ENCODE results near the gene PGAP6. TPM values are rescaled to one million over a fixed set of nuclear protein-coding genes. Genes with fewer than 3 reads are reported as not detected.

PGAP6 gene
- polyA plus RNA-seq, 1 of the 3 experiments (the other 2 are of a cell fraction), result 133 TPM

- Histone ChIP-seq H3K27ac (ENCODE audit: low read depth in 2 of 2, low read length in 1 of 2) (peak overlapping the region in 1 of 2 experiments; percentile 18; a peak in 1 of 4 replicates), H3K4me1 (ENCODE audit: control insufficient read depth in 1 of 2, insufficient read depth in 2 of 2, low read depth in 1 of 2, low read length in 1 of 2) (peaks cover 0 to 9% of the 10 kb centered on the region in 2 experiments; a peak in 2 of 4 replicates), H3K4me2 (no peak overlapping the region), H3K9me3 (no peaks in the 10 kb centered on the region), H4K20me1 (ENCODE audit: insufficient read depth) (peaks cover 84% of the 10 kb centered on the region), H3K4me3 (ENCODE audit: low read depth in 2 of 2, low read length in 1 of 2) (no peak overlapping the region), H3K36me3 (replicated peaks in 1 of 2; ENCODE audit: control insufficient read depth in 1 of 2, insufficient read depth in 2 of 2, low read length in 1 of 2) (peaks cover 15 to 26% of the 10 kb centered on the region in 2 experiments), H3K9ac (no peak overlapping the region), H2AFZ (ENCODE audit: low read depth) (no peak overlapping the region), H3K27me3 (ENCODE audit: insufficient read depth) (no peaks in the 10 kb centered on the region), H3F3A (replicated peaks; ENCODE audit: insufficient read depth) (no peaks in the 10 kb centered on the region), H3K79me2 (ENCODE audit: insufficient read depth) (peaks cover 90% of the 10 kb centered on the region), H3K9me2 (no peaks in the 10 kb centered on the region)
- CTCF ChIA-PET, result interaction anchor here (2.7 kb wide), 1 partner anchor 166 kb away, joined by 8 read pairs; the partner anchor contains the start of gene HBQ1
- DNase-seq, result no peak
- peak; percentile 31 for TF ChIP-seq FOSL2 (IDR thresholded peaks at IDR 0.05; ENCODE audit: borderline replicate concordance, low read depth)
- no peak for TF ChIP-seq MEF2A (IDR thresholded peaks at IDR 0.05; ENCODE audit: borderline replicate concordance, low read depth)
- POLR2A ChIA-PET, result no interaction called here
- 83% methylated on average over 11 of the region's 15 CpGs for WGBS (ENCODE audit: low lambda C conversion rate)
Observed at GRCh38 chr16:346587-346986, 35.2 kb downstream of the PGAP6 start.

GRCh38 chr16:345772-346171 is 36.0 kb downstream of the PGAP6 start:
- H2AFZ ChIP-seq (ENCODE audit: low read depth), result no peak overlapping the region
- CTCF ChIA-PET, result interaction anchor here (2.7 kb wide), 1 partner anchor 165 kb away, joined by 8 read pairs; the partner anchor contains the start of gene HBQ1
- no peaks in the 10 kb centered on the region for H3K9me2 ChIP-seq
- H3K4me1 ChIP-seq (ENCODE audit: control insufficient read depth in 1 of 2, insufficient read depth in 2 of 2, low read depth in 1 of 2, low read length in 1 of 2), result peaks cover 0 to 9% of the 10 kb centered on the region in 2 experiments; a peak in 1 of 4 replicates
- POLR2A ChIA-PET, result interaction anchor here (0.6 kb wide), 1 partner anchor 146 kb away, joined by 6 read pairs; no protein-coding TSS in a partner anchor
- peaks cover 84% of the 10 kb centered on the region for H4K20me1 ChIP-seq (ENCODE audit: insufficient read depth)
- H3F3A ChIP-seq (replicated peaks; ENCODE audit: insufficient read depth), result no peaks in the 10 kb centered on the region
- peak overlapping the region in 1 of 2 experiments; percentile 18; a peak in 1 of 4 replicates for H3K27ac ChIP-seq (ENCODE audit: low read depth in 2 of 2, low read length in 1 of 2)
- no peaks in the 10 kb centered on the region for H3K27me3 ChIP-seq (ENCODE audit: insufficient read depth)
- H3K4me3 ChIP-seq (ENCODE audit: low read depth in 2 of 2, low read length in 1 of 2), result no peak overlapping the region
- H3K79me2 ChIP-seq (ENCODE audit: insufficient read depth), result peaks cover 88% of the 10 kb centered on the region
- 93% methylated on average over 11 of the region's 11 CpGs for WGBS (ENCODE audit: low lambda C conversion rate)
- no peaks in the 10 kb centered on the region for H3K9me3 ChIP-seq
- DNase-seq, result no peak
- H3K36me3 ChIP-seq (replicated peaks in 1 of 2; ENCODE audit: control insufficient read depth in 1 of 2, insufficient read depth in 2 of 2, low read length in 1 of 2), result peaks cover 15 to 26% of the 10 kb centered on the region in 2 experiments
- H3K9ac ChIP-seq, result peak overlapping the region; percentile 21; the same call in 1 of the 2 replicates
- no peak for TF ChIP-seq RCOR1 (IDR thresholded peaks at IDR 0.05; ENCODE audit: low read length)
- TF ChIP-seq YY1 (IDR thresholded peaks at IDR 0.05; ENCODE audit: low read depth), result no peak
- no peak for TF ChIP-seq MEF2A (IDR thresholded peaks at IDR 0.05; ENCODE audit: borderline replicate concordance, low read depth)
- TF ChIP-seq GABPA (IDR thresholded peaks at IDR 0.05; ENCODE audit: low read depth), result no peak
- TF ChIP-seq CTCF (IDR thresholded peaks at IDR 0.05), result no peak
- TF ChIP-seq SIN3A (IDR thresholded peaks at IDR 0.05; ENCODE audit: borderline replicate concordance, low read depth, low read length), result no peak
- no peak for TF ChIP-seq REST (IDR thresholded peaks at IDR 0.05; ENCODE audit: low read depth, low read length)
- TF ChIP-seq FOXJ3 (CRISPR knock-in tag; IDR thresholded peaks at IDR 0.05), result no peak
- no peak overlapping the region for H3K4me2 ChIP-seq

Data from SK-N-SH (cell line).